ENCODE data around the gene PGAP1. TPM values are rescaled to one million over a fixed set of nuclear protein-coding genes. Genes with fewer than 3 reads are reported as not detected.
"Not testable (repeated sequence)": the region's sequence is repeated elsewhere in the genome, so short reads cannot be mapped to it uniquely, and the experiment has no call there.

The PGAP1 gene
- total RNA-seq, 1 donor from 2014 or later = 11.0 TPM

GRCh38 chr2:196951973-196952372 lies 25.5 kb upstream of the PGAP1 start:
- no peak for DNase-seq (ENCODE audit: low read depth)

DNA sequence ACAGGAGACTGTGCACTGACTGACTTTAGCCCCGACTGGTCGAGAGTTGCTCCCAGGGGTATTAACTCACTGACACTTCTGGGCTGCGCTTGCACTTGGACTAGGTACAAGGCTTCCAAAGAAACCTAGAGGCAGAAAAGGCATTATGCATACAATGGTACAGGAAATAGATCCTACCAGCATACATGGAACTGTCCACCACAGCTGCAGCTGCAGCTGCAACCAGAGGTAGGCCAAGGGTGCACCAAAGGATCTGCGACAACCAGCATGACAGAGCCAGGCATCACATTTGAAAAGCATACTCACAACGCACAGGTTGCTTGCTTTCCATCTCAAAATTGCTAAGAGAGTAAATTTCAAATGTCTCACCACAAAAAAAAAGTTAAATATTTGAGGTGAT lies 22.6 kb upstream of the PGAP1 start:
- DNase-seq (ENCODE audit: low read depth) = no peak

- no peak for DNase-seq (ENCODE audit: low read depth)
Measured at GRCh38 chr2:196944570-196944969, 18.1 kb upstream of the PGAP1 start.

GRCh38 chr2:196941398-196942078 lies 15.0 kb upstream of the PGAP1 start:
- no peak for DNase-seq (ENCODE audit: low read depth)

GRCh38 chr2:196939371-196939770 lies 12.9 kb upstream of the PGAP1 start:
- peak; percentile 53 for DNase-seq (ENCODE audit: low read depth)

GRCh38 chr2:196935432-196935831 lies 8.9 kb upstream of the PGAP1 start:
- no peak for DNase-seq (ENCODE audit: low read depth)

DNA sequence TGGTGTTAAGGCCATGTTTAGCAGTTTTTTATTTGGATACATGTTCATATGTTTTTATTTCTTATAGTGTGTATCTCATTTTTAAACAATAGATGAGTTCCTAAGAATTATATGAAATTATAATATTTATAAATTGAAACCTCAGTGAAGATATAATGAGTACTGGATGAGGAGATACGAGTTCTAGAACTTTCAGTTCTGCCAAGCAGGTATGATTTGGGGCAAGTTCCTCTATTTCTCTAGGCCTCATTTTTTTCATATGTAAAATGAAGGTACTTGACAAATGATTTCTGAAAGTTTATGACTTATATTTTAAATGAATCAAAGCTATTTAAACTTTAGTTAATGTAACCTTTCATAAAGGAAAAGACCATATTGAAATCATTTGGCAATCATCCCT lies 8.2 kb upstream of the PGAP1 start:
- DNase-seq (ENCODE audit: low read depth) = no peak

GRCh38 chr2:196931555-196931954 lies 5.0 kb upstream of the PGAP1 start:
- DNase-seq (ENCODE audit: low read depth) = no peak

- peak; percentile 81 for DNase-seq (ENCODE audit: low read depth)
Measured at GRCh38 chr2:196927376-196928225, 1.1 kb upstream of the PGAP1 start.

- DNase-seq (ENCODE audit: low read depth) = peak; percentile 10
Measured at GRCh38 chr2:196925768-196926561, 542 bp downstream of the PGAP1 start.

DNA sequence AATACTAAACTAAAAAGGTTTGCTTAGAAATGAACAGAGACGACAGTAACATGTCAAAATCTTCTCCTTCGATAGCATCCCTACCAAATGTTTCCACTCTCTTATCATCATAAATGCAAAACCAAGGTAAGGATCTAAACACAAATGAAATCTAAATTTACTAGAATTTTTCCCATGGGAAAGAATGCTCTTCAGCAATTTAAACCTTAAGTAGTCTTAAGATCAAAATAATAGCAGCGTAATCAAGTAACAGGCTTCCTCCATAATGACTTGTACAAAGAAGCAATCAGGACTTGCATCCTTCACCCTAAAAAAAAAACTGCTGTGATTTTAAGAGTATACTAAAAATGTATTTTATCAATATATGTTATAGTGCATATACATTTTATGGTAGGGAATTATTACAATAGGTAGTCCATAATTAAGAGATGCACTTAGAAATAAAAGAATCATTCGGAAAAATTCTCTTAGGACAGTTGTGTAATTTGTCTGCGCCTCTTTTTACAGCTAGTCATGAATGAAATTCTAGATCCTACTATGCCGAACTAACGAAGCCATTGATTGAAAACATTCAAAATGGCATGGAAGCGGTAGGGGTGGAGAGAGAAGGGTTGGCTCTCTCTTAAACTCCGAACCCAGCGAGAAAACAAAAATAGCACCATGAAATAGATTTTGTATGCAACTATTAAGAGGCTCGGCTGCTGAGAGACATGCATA lies 1.3 kb downstream of the PGAP1 start:
- DNase-seq (ENCODE audit: low read depth) = peak; percentile 3

DNA sequence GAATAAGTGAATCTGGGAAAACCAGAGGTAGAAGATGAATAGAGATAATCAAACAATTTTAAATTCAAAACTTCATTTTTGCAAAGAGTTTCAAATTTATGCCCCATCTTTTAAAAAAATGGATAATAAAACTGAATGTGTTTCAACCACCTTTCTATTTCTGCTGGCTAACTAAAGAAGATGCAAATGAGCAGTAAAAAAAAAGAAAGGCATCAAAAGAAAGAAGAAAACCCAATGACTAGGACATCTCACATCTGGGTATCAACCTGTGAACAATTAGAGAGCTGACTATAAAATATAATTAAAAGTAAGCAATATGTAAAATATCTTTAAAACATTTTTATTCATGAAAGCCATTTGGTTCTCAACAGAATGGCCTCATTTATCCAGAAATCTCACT lies 2.5 kb downstream of the PGAP1 start:
- DNase-seq (ENCODE audit: low read depth) = no peak

DNA sequence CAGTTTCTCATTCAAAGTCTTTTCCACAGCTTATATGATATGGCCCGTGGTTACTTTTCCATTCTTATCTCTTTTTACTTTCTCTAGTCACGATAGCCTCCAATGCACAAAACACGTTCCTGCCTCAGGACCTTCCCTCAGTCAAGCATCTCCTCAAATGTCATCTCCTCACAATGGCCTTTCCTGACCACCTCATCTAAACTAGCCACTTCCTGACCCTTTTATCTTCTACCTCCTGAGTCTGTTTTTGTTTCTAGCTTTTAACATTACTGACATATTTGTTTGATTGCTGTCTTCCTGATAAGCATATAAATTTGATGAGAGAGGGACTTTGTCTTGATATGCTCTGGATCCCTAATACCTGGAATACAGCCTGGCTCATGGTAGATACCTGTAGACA lies 7.6 kb downstream of the PGAP1 start:
- no peak for DNase-seq (ENCODE audit: low read depth)

GRCh38 chr2:196917802-196918201 lies 8.7 kb downstream of the PGAP1 start:
- DNase-seq (ENCODE audit: low read depth) = no peak

- DNase-seq (ENCODE audit: low read depth) = no peak
Measured at GRCh38 chr2:196915507-196916189, 10.9 kb downstream of the PGAP1 start.

- no peak for DNase-seq (ENCODE audit: low read depth)
Measured at GRCh38 chr2:196914867-196915460, 11.5 kb downstream of the PGAP1 start.

DNA sequence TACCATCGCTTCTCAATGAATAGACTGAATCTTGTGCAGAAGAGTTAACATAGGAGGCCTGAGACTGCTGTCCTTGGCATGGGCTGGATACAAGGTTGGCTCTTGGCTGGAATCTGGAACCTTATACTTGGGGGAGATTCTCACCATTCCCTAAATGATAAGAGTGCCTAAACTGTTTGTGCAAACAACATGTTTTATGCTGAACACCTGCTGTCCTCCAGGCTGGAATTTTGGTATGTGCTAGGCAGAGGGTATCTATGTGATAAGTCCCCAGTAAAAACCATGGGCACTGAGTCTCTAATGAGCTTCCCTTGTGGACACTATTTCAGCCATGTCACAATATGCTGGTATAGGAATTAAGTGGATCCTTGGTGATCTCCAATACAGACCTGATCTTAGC lies 12.8 kb downstream of the PGAP1 start:
- DNase-seq (ENCODE audit: low read depth) = no peak

GRCh38 chr2:196905365-196905764 lies 21.1 kb downstream of the PGAP1 start:
- DNase-seq (ENCODE audit: low read depth) = not testable (repeated sequence)

GRCh38 chr2:196902828-196903227 lies 23.7 kb downstream of the PGAP1 start:
- DNase-seq (ENCODE audit: low read depth) = peak; percentile 2

- no peak for DNase-seq (ENCODE audit: low read depth)
Measured at GRCh38 chr2:196900843-196901242, 25.7 kb downstream of the PGAP1 start.

- no peak for DNase-seq (ENCODE audit: low read depth)
Measured at GRCh38 chr2:196899976-196900375, 26.5 kb downstream of the PGAP1 start.

All from renal cortical epithelial cell (primary cell).